ENCODE results near the gene CLK3. TPM values are rescaled to one million over a fixed set of nuclear protein-coding genes. Genes with fewer than 3 reads are reported as not detected.
A peak's percentile ranks its signal among the peaks of the same experiment; 100 is the strongest.

CLK3 gene
- total and polyA plus RNA-seq, 2 of the 13 experiments (the other 11 are each of a cell fraction or from before 2014, with no cell fraction given) = 41.5 to 82.0 TPM

DNA sequence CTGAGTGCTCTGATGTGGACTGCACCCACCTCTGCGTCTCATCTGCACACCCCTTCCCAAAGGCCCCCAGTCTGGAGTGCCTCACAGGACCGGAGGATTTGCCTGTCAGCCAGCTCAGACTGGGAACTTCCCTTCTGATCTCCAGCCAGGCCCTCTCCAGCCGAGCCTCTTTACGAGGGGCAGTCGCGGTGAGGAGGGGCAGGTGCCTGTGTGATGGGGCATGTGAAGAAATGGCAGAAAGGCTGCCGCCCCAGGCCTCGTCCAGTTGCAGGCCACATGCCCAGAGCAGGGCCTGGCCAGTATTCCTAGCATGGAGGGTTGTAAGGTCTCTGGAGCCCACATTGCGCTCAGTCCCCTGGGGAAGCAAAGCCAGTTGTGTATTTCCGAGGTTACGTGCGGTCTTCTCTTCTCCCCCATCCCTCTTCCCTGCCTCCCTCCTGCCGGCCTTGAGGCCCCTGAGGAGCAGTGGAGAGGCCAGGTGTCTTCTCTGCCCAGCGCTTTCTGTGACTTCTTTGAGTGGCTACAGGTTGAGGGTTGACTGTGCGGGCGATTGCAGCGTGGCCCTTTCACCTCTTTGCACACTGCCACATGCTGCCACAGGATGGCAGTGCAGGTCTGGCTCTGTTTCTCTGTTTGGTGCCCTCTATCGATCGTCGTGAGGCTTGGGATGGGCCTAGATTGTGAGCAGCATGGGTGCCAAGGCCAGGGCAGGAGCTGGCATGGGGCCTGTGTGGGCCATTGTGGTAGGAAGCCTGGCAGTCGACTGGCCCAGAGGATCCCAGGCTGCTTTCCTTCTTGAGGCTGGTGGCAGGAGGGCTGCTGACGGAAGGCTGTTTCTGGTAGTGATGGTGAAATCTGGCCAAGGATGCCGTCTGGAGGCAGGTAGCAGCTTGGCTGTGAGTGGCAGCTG is 5.3 kb downstream of the CLK3 start:
- BruUV-seq (replicated peaks) = no TSS peak
- H3K36me3 ChIP-seq (replicated peaks in 1 of 2; ENCODE audit: control insufficient read depth in 1 of 2, insufficient read depth in 2 of 2, low read length in 2 of 2) = peaks cover 44 to 68% of the 10 kb centered on the region in 2 experiments
- H3K9me3 ChIP-seq (ENCODE audit: low read length) = no peaks in the 10 kb centered on the region
- no peak overlapping the region for H3K9ac ChIP-seq (ENCODE audit: insufficient read depth, low read depth, low read length)
- in situ Hi-C loops (cut with HindIII; ENCODE audit: extremely low pct_ligation_motif_present, low pct_unique_long_range_greater_than_20kb) = loop anchor here (5.0 kb wide), 1 partner anchor 249 kb away; no protein-coding TSS in a partner anchor
- 68% methylated on average over 10 of the region's 23 CpGs for WGBS (ENCODE audit: low lambda C conversion rate)
- no peaks in the 10 kb centered on the region; a peak in 1 of 5 replicates for H3K27me3 ChIP-seq (ENCODE audit: control insufficient read depth in 1 of 2, insufficient read depth in 2 of 2, low read length in 2 of 2)
- ChIA-PET POLR2A (interaction anchor here (0.7 kb wide), 1 partner anchor 150 kb away, joined by 3 read pairs; no protein-coding TSS in a partner anchor), CTCF (ENCODE audit: low intra/inter-chr PET ratio, low total read pairs) (interaction anchor here (1.1 to 2.6 kb wide), 5 partner anchors 11 to 248 kb away, joined by 3 to 19 read pairs (median 7); no protein-coding TSS in a partner anchor)
- H3K79me2 ChIP-seq (ENCODE audit: insufficient read depth, low read length) = peaks cover 48% of the 10 kb centered on the region
- H3K4me1 ChIP-seq (ENCODE audit: insufficient read depth, low read length) = peaks cover 28% of the 10 kb centered on the region
- no peak overlapping the region for H3K27ac ChIP-seq (ENCODE audit: extremely low read length, insufficient read depth, low read length)
- DNase-seq (ENCODE audit: low spot score) = peak; percentile 79
- peak; percentile 78 for FAIRE-seq
- H2AFZ ChIP-seq (ENCODE audit: low read length) = no peak overlapping the region
- no peak overlapping the region for H3K4me3 ChIP-seq (replicated peaks in 1 of 3; ENCODE audit: insufficient read depth in 1 of 3, low read depth in 2 of 3, low read length in 3 of 3)
- peaks cover 58% of the 10 kb centered on the region for H4K20me1 ChIP-seq (ENCODE audit: insufficient read depth, low read length)
- intact Hi-C loops (cut with micrococcal nuclease; ENCODE audit: unreplicated experiment) = no loop called here
- H3K4me2 ChIP-seq (ENCODE audit: low read depth, low read length) = no peak overlapping the region
- peak; percentile 79 for ATAC-seq
- TF ChIP-seq HNF4G (IDR thresholded peaks at IDR 0.05; ENCODE audit: borderline replicate concordance, low read depth, low read length) (no peak), HNF4G (CRISPR knock-in tag; IDR thresholded peaks at IDR 0.05; ENCODE audit: borderline replicate concordance, low read depth) (no peak), FOXK2 (IDR thresholded peaks at IDR 0.05) (no peak), KDM6A (CRISPR knock-in tag; IDR thresholded peaks at IDR 0.05; ENCODE audit: low read depth) (no peak), ZNF883 (CRISPR knock-in tag; IDR thresholded peaks at IDR 0.05; ENCODE audit: not compliant biosample characterization) (no peak), ZNF598 (CRISPR knock-in tag; IDR thresholded peaks at IDR 0.05; ENCODE audit: borderline replicate concordance) (no peak), U2AF1 (optimal IDR thresholded peaks at IDR 0.05; ENCODE audit: low read depth, low read length) (no peak), SP5 (CRISPR knock-in tag; IDR thresholded peaks at IDR 0.05; ENCODE audit: borderline replicate concordance, low read depth) (no peak), ZNF331 (CRISPR knock-in tag; IDR thresholded peaks at IDR 0.05) (0 out of 2 replicates have a peak, but pooled peaks have one; percentile 57), ZNF432 (CRISPR knock-in tag; IDR thresholded peaks at IDR 0.05; ENCODE audit: borderline replicate concordance) (no peak), CEBPB (IDR thresholded peaks at IDR 0.05; ENCODE audit: borderline replicate concordance, low read depth, low read length) (no peak), CCDC6 (CRISPR knock-in tag; IDR thresholded peaks at IDR 0.05) (no peak)
- TF ChIP-seq, protein P1, sequence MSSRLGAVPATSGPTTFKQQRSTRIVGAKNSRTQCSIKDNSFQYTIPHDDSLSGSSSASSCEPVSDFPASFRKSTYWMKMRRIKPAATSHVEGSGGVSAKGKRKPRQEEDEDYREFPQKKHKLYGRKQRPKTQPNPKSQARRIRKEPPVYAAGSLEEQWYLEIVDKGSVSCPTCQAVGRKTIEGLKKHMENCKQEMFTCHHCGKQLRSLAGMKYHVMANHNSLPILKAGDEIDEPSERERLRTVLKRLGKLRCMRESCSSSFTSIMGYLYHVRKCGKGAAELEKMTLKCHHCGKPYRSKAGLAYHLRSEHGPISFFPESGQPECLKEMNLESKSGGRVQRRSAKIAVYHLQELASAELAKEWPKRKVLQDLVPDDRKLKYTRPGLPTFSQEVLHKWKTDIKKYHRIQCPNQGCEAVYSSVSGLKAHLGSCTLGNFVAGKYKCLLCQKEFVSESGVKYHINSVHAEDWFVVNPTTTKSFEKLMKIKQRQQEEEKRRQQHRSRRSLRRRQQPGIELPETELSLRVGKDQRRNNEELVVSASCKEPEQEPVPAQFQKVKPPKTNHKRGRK (CRISPR knock-in tag; IDR thresholded peaks at IDR 0.05) = no peak
- TF ChIP-seq, protein P2, sequence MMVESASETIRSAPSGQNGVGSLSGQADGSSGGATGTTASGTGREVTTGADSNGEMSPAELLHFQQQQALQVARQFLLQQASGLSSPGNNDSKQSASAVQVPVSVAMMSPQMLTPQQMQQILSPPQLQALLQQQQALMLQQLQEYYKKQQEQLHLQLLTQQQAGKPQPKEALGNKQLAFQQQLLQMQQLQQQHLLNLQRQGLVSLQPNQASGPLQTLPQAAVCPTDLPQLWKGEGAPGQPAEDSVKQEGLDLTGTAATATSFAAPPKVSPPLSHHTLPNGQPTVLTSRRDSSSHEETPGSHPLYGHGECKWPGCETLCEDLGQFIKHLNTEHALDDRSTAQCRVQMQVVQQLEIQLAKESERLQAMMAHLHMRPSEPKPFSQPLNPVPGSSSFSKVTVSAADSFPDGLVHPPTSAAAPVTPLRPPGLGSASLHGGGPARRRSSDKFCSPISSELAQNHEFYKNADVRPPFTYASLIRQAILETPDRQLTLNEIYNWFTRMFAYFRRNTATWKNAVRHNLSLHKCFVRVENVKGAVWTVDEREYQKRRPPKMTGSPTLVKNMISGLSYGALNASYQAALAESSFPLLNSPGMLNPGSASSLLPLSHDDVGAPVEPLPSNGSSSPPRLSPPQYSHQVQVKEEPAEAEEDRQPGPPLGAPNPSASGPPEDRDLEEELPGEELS (CRISPR knock-in tag; IDR thresholded peaks at IDR 0.05) = no peak
- TF ChIP-seq, protein P3, sequence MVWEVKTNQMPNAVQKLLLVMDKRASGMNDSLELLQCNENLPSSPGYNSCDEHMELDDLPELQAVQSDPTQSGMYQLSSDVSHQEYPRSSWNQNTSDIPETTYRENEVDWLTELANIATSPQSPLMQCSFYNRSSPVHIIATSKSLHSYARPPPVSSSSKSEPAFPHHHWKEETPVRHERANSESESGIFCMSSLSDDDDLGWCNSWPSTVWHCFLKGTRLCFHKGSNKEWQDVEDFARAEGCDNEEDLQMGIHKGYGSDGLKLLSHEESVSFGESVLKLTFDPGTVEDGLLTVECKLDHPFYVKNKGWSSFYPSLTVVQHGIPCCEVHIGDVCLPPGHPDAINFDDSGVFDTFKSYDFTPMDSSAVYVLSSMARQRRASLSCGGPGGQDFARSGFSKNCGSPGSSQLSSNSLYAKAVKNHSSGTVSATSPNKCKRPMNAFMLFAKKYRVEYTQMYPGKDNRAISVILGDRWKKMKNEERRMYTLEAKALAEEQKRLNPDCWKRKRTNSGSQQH (CRISPR knock-in tag; IDR thresholded peaks at IDR 0.05; ENCODE audit: low read depth) = 0 out of 2 replicates have a peak, but pooled peaks have one; percentile 37
- TF ChIP-seq, protein P4, sequence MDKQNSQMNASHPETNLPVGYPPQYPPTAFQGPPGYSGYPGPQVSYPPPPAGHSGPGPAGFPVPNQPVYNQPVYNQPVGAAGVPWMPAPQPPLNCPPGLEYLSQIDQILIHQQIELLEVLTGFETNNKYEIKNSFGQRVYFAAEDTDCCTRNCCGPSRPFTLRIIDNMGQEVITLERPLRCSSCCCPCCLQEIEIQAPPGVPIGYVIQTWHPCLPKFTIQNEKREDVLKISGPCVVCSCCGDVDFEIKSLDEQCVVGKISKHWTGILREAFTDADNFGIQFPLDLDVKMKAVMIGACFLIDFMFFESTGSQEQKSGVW (CRISPR knock-in tag; IDR thresholded peaks at IDR 0.05; ENCODE audit: borderline replicate concordance) = no peak
- TF ChIP-seq, protein P5, sequence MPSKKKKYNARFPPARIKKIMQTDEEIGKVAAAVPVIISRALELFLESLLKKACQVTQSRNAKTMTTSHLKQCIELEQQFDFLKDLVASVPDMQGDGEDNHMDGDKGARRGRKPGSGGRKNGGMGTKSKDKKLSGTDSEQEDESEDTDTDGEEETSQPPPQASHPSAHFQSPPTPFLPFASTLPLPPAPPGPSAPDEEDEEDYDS (CRISPR knock-in tag; IDR thresholded peaks at IDR 0.05) = peak; percentile 40; the same call in 1 of the 2 replicates
